Natural killer cell (primary cell): Measurements from ENCODE around the gene MYH14. TPM values are rescaled to one million over a fixed set of nuclear protein-coding genes. Genes with fewer than 3 reads are reported as not detected.
A peak's percentile ranks its signal among the peaks of the same experiment; 100 is the strongest.
"Not testable (repeated sequence)": the region's sequence is repeated elsewhere in the genome, so short reads cannot be mapped to it uniquely, and the experiment has no call there.

ENCODE experiments used
- ATAC-seq, 3 donors: fragments of 150-1000 bp in 2 of 3; fragments of 200-7000 bp in 1 of 3; cut with Tn5 transposase; 1 replicate in 1 of 3; 2 replicates in 2 of 3; pipeline ENCODE4 v1.10.0; 2021; ENCODE audit warnings: mild to moderate bottlenecking in 2 of 3, moderate library complexity in 2 of 3
- DNase-seq, 2 donors: peaks; one replicate each; pipeline versions ENCODE4 v3.0.0 to v3.0.0-alpha.2; 2013 to 2021; ENCODE audit warnings: mixed read lengths in 1 of 2
- H3K27ac ChIP-seq: one replicate; pipeline ENCODE4 v1.5.1; 2013; ENCODE audit warnings: mild to moderate bottlenecking, low read length
- H3K27me3 ChIP-seq: one replicate; pipeline ENCODE4 v1.6.1; 2013; ENCODE audit warnings: low read length; ENCODE audit not compliant: control insufficient read depth, insufficient read depth
- H3K36me3 ChIP-seq: one replicate; pipeline ENCODE4 v1.6.1; 2013; ENCODE audit warnings: low read length; ENCODE audit not compliant: control insufficient read depth, insufficient read depth
- H3K4me1 ChIP-seq: one replicate; pipeline ENCODE4 v1.6.1; 2013; ENCODE audit warnings: low read length; ENCODE audit not compliant: control insufficient read depth, insufficient read depth
- H3K4me3 ChIP-seq: one replicate; pipeline ENCODE4 v1.5.1; 2013; ENCODE audit warnings: low read length
- H3K9me3 ChIP-seq: one replicate; pipeline ENCODE4 v1.6.1; 2013; ENCODE audit warnings: low read length; ENCODE audit not compliant: control insufficient read depth, insufficient read depth
- H3K27ac Mint-ChIP-seq, 2 donors: one replicate each; pipeline ENCODE4 v1.8.0; 2022; ENCODE audit warnings: mild to moderate bottlenecking in 2 of 2, mixed read lengths in 2 of 2, moderate library complexity in 1 of 2
- H3K27me3 Mint-ChIP-seq, 2 donors: one replicate each; pipeline ENCODE4 v1.8.0; 2022; ENCODE audit warnings: low read depth in 2 of 2, mixed read lengths in 2 of 2
- H3K36me3 Mint-ChIP-seq: one replicate; pipeline ENCODE4 v1.8.0; 2022; ENCODE audit warnings: mixed read lengths
- H3K4me1 Mint-ChIP-seq, 2 donors: one replicate each; pipeline ENCODE4 v1.8.0; 2022; ENCODE audit warnings: mixed read lengths in 2 of 2
- H3K4me3 Mint-ChIP-seq: one replicate; pipeline ENCODE4 v1.8.0; 2022; ENCODE audit warnings: mild to moderate bottlenecking, moderate library complexity, mixed read lengths
- H3K9me3 Mint-ChIP-seq, 2 donors: one replicate each; pipeline ENCODE4 v1.8.0; 2022; ENCODE audit warnings: mixed read lengths in 2 of 2
- WGBS: methylation state at CpG from one replicate; pipeline ENCODE4 v1.1.7; 2013; ENCODE audit warnings: missing lambda C conversion rate; ENCODE audit not compliant: insufficient coverage; 5-methylcytosine and 5-hydroxymethylcytosine counted together
- intact Hi-C: fragments of 100-400 bp; cut with micrococcal nuclease; formaldehyde crosslinking; loops from one replicate; pipeline ENCODE4 v1.14.2; 2022
- total RNA-seq, 4 donors: library from RNA; stranded (reverse); fragments of 120-200 nt in 1 of 4; gene quantifications; one replicate each; pipeline versions ENCODE4 v1.2.3 to v1.2.4, GENCODE V29; 2013 to 2022
- TF ChIP-seq, protein P1 (sequence below): fragments of 200-600 bp; IDR thresholded peaks from one replicate; pipeline ENCODE4 v1.8.0; 2022; ENCODE audit warnings: antibody characterized with exemption

Gene MYH14
- total RNA-seq, 3 donors from 2014 or later (not counting 1 experiment from before 2014, with no cell fraction given): not detected

DNA sequence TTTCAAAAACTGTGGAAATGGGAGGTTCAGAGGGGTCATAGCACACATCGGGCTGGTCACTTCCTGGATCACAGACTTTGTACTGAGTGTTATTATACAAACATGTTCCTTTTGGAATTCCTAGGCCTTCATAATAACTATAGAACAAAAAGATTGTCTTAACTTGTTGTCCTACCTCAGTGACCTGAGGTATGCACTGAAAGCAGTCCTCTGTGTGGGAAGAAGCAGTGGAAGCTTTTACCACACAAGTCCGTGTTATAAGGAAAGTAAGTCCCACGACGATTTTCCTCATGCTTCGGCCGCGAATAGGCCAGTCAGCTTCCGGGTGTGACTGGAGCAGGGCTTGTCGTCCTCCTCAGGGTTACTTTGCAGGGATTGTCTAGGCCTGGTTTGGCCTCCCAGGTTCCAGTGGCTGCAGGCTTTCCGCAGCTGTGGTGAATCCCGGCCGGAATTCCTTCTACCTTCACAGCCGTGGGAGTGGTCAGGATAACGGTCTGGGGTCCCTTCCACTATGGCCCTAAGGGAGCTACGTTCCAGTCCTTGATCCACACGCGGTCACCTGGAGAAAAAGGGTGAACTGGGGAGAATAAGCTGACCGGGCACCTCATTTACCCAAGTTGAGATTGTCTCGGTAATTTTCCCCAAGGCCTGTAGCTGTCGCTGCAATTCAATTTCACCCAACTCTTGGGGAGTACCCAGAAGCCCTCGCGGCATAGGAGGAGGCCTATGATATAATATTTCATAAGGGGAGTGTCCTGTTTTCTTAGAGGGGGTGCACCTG, 146.0 kb downstream of the MYH14 start:
- no peak overlapping the region for H3K4me3 Mint-ChIP-seq
- no peaks in the 10 kb centered on the region for H3K4me1 Mint-ChIP-seq
- peaks cover 0 to 8% of the 10 kb centered on the region in 2 donors for H3K27me3 Mint-ChIP-seq
- intact Hi-C loops: no loop called here
- no peaks in the 10 kb centered on the region for H3K36me3 Mint-ChIP-seq
- no peak overlapping the region for H3K4me3 ChIP-seq
- peaks cover 2% of the 10 kb centered on the region for H3K9me3 ChIP-seq
- no peaks in the 10 kb centered on the region for H3K9me3 Mint-ChIP-seq
- DNase-seq (no peak), ATAC-seq (no peak)
- no peak overlapping the region for H3K27ac Mint-ChIP-seq
- no peaks in the 10 kb centered on the region for H3K27me3 ChIP-seq
- no peaks in the 10 kb centered on the region for H3K36me3 ChIP-seq
- WGBS: 83% methylated on average over 20 of the region's 22 CpGs
- no peak overlapping the region for H3K27ac ChIP-seq
- TF ChIP-seq, protein P1, sequence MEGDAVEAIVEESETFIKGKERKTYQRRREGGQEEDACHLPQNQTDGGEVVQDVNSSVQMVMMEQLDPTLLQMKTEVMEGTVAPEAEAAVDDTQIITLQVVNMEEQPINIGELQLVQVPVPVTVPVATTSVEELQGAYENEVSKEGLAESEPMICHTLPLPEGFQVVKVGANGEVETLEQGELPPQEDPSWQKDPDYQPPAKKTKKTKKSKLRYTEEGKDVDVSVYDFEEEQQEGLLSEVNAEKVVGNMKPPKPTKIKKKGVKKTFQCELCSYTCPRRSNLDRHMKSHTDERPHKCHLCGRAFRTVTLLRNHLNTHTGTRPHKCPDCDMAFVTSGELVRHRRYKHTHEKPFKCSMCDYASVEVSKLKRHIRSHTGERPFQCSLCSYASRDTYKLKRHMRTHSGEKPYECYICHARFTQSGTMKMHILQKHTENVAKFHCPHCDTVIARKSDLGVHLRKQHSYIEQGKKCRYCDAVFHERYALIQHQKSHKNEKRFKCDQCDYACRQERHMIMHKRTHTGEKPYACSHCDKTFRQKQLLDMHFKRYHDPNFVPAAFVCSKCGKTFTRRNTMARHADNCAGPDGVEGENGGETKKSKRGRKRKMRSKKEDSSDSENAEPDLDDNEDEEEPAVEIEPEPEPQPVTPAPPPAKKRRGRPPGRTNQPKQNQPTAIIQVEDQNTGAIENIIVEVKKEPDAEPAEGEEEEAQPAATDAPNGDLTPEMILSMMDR: no peak
- peaks cover 13% of the 10 kb centered on the region for H3K4me1 ChIP-seq

DNA sequence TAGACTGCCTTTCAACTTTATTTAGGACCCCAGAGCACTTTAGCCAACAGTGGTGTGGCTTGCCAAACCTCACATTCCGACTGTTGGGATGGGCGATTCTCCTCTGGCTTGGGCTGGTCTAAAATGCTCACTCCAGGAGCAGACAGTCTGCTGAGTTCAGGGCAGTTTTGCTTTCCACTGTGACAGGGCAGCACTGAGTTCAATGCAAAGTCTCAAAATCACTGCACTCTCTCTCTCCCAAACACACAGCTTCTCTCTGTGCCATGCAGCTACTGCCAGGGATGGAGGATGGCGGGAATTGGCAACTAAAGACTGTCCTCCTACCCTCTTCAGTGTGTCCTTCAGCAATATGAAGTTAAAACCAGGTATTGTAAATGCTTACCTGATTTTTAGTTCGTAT, 148.8 kb downstream of the MYH14 start:
- Mint-ChIP-seq H3K9me3 (no peaks in the 10 kb centered on the region), H3K27me3 (peaks cover 0 to 8% of the 10 kb centered on the region in 2 donors)

DNA sequence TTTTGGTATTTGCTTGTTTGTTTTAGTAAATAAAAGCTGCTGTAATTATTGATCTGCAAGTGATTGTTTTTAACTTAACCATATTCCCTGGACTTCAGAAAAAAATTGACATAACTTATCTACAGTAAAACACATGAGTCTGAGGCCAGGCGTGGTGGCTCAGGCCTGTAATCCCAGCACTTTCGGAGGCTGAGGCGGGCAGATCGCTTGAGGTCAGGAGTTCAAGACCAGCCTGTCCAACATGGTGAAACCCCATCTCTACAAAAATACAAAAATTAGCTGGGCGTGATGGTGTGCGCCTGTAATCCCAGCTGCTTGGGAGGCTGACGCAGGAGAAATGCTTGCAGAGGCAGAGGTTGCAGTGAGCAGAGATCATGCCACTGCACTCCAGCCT, 150.1 kb downstream of the MYH14 start:
- H3K36me3 ChIP-seq, H3K27ac ChIP-seq, H3K27me3 ChIP-seq, ATAC-seq, H3K27me3 Mint-ChIP-seq, H3K36me3 Mint-ChIP-seq, H3K4me3 Mint-ChIP-seq, intact Hi-C loops, H3K9me3 ChIP-seq, H3K4me3 ChIP-seq, DNase-seq, H3K9me3 Mint-ChIP-seq, H3K27ac Mint-ChIP-seq: not testable (repeated sequence)
- WGBS: 96% methylated on average over 7 of the region's 7 CpGs
- peaks cover 22% of the 10 kb centered on the region for H3K4me1 ChIP-seq
- peaks cover 11 to 12% of the 10 kb centered on the region in 2 donors for H3K4me1 Mint-ChIP-seq

More for the DNA sequence above, 148.8 kb downstream of the MYH14 start:
- TF ChIP-seq, protein P1: no peak
- Histone ChIP-seq H3K9me3 (no peaks in the 10 kb centered on the region), H3K27ac (no peak overlapping the region), H3K4me3 (no peak overlapping the region), H3K36me3 (no peaks in the 10 kb centered on the region), H3K27me3 (no peaks in the 10 kb centered on the region), H3K4me1 (peaks cover 10% of the 10 kb centered on the region)
- DNase-seq (no peak), ATAC-seq (no peak)
- no peak overlapping the region for H3K4me3 Mint-ChIP-seq
- H3K27ac Mint-ChIP-seq: no peak overlapping the region
- WGBS: 100% methylated on average over 2 of the region's 4 CpGs
- peaks cover 5 to 6% of the 10 kb centered on the region in 2 donors for H3K4me1 Mint-ChIP-seq
- intact Hi-C loops: no loop called here
- no peaks in the 10 kb centered on the region for H3K36me3 Mint-ChIP-seq

DNA sequence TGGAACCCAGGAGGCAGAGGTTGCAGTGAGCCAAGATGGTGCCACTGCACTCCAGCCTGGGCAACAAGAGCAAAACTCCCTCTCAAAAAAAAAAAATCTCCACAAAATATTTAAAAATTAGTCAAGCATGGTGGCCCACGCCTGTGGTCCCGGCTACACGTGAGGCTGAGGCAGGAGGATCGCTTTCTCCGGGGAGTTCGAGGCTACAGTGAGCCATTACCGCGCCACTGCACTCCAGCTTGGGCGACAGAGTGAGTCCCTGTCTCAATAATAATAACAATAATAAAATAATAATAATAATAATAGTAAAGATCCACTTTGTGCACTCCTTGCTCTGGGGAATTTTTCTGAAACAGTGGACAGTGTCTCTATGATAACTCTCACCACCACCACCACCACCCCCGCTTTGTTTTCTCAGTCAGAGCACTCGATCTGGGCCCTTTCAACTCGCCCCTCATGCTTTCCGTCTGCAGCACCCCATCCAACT, 153.3 kb downstream of the MYH14 start:
- Mint-ChIP-seq H3K4me1 (peaks cover 31 to 40% of the 10 kb centered on the region in 2 donors), H3K4me3 (peak overlapping the region; percentile 95), H3K9me3 (no peaks in the 10 kb centered on the region), H3K27me3 (no peaks in the 10 kb centered on the region), H3K36me3 (no peaks in the 10 kb centered on the region), H3K27ac (peak overlapping the region; percentile 97 to 99)
- H3K36me3 ChIP-seq: no peaks in the 10 kb centered on the region
- H3K9me3 ChIP-seq: no peaks in the 10 kb centered on the region
- intact Hi-C loops: loop anchor here (1.0 to 5.0 kb wide), 5 partner anchors 58 to 426 kb away; partner anchors contain the start of genes EMC10 and GARIN5A
- H3K4me1 ChIP-seq: peaks cover 30% of the 10 kb centered on the region
- TF ChIP-seq, protein P1: no peak
- 37% methylated on average over 10 of the region's 13 CpGs for WGBS
- H3K27me3 ChIP-seq: no peaks in the 10 kb centered on the region
- ATAC-seq (no peak), DNase-seq (peak in 1 of 2 donors; percentile 5)
- H3K27ac ChIP-seq: no peak overlapping the region
- peak overlapping the region; percentile 65 for H3K4me3 ChIP-seq
